Spleen (tissue), 11 donors: ENCODE measurements around the gene ATAD5. TPM values are rescaled to one million over a fixed set of nuclear protein-coding genes. Genes with fewer than 3 reads are reported as not detected.
"Not testable (repeated sequence)": the region's sequence is repeated elsewhere in the genome, so short reads cannot be mapped to it uniquely, and the experiment has no call there.

Experiments
- DNase-seq: peaks from one replicate; pipeline ENCODE4 v3.0.0-alpha.2; 2020
- H3K27ac ChIP-seq, 8 donors: fragments of 200-600 bp; sonication (generic) in 7 of 8; 1 replicate in 4 of 8; 2 replicates in 4 of 8; pipeline versions ENCODE4 v1.5.0 to v1.8.0; 2016 to 2021; ENCODE audit warnings: inconsistent platforms in 4 of 8, mild to moderate bottlenecking in 4 of 8, moderate library complexity in 1 of 8
- H3K27me3 ChIP-seq, 7 donors: fragments of 200-600 bp; sonication (generic) in 6 of 7; replicated peaks in 1 of 7; 1 replicate in 4 of 7; 2 replicates in 3 of 7; pipeline versions ENCODE4 v1.5.0 to v1.8.0; 2016 to 2021; ENCODE audit warnings: inconsistent platforms in 3 of 7, mild to moderate bottlenecking in 1 of 7
- H3K36me3 ChIP-seq, 6 donors: fragments of 200-600 bp; sonication (generic) in 5 of 6; 1 replicate in 4 of 6; 2 replicates in 2 of 6; pipeline versions ENCODE4 v1.5.0 to v1.8.0; 2016 to 2021; ENCODE audit warnings: inconsistent platforms in 2 of 6
- H3K4me1 ChIP-seq, 6 donors: fragments of 200-600 bp; sonication (generic) in 5 of 6; 1 replicate in 3 of 6; 2 replicates in 3 of 6; pipeline versions ENCODE4 v1.5.0 to v1.8.0; 2016 to 2021; ENCODE audit warnings: inconsistent platforms in 3 of 6
- H3K4me3 ChIP-seq, 8 donors: fragments of 200-600 bp; sonication (generic) in 7 of 8; 1 replicate in 4 of 8; 2 replicates in 4 of 8; pipeline versions ENCODE4 v1.5.0 to v1.8.0; 2016 to 2021; ENCODE audit warnings: inconsistent platforms in 4 of 8, mild to moderate bottlenecking in 4 of 8, moderate library complexity in 2 of 8
- H3K9me3 ChIP-seq, 8 donors: fragments of 200-600 bp; sonication (generic) in 7 of 8; 1 replicate in 4 of 8; 2 replicates in 4 of 8; pipeline versions ENCODE4 v1.5.0 to v1.8.0; 2016 to 2021; ENCODE audit warnings: inconsistent platforms in 4 of 8
- POLR2A ChIP-seq, 3 donors: fragments of 450-650 bp; IDR thresholded peaks; one replicate each; pipeline ENCODE4 v1.5.1; 2017; ENCODE audit warnings: antibody characterized with exemption in 3 of 3, mild to moderate bottlenecking in 1 of 3
- POLR2AphosphoS5 ChIP-seq, 3 donors: sonication (generic); formaldehyde crosslinking; IDR thresholded peaks; one replicate each; pipeline ENCODE4 v1.5.1; 2017; ENCODE audit warnings: antibody characterized with exemption in 3 of 3
- WGBS, 5 donors: extraction: QIAGEN DNeasy Blood & Tissue Kit in 3 of 5; methylation state at CpG; one replicate each; pipeline versions ENCODE4 v1.1.5 to v1.1.7; 2013 to 2018; 5-methylcytosine and 5-hydroxymethylcytosine counted together
- intact Hi-C: fragments of 100-400 bp; cut with DNase I; formaldehyde crosslinking; loops from one replicate; pipeline ENCODE4 v1.15.0; 2023; ENCODE audit warnings: low total_unique reads
- polyA plus RNA-seq, 3 donors: library from polyadenylated mRNA; stranded (reverse); fragments of 200-250 nt; gene quantifications; one replicate each; pipeline ENCODE4 v1.2.1, GENCODE V29; 2013
- total RNA-seq, 7 donors: library from RNA; depleted of rRNA in 3 of 7; stranded (reverse); fragments of >200 nt in 3 of 7; fragmentation: NEBNext Ultra II Directional in 4 of 7; extraction: Animal tissue kit (Norgen Biotek cat#: 25700) in 4 of 7; gene quantifications; one replicate each; pipeline versions ENCODE4 v1.1.0 to v1.2.1, GENCODE V29; 2016 to 2021
- TF ChIP-seq, protein P1 (sequence below), 11 experiments: fragments of 200-600 bp in 7 of 11; fragments of 450-650 bp in 4 of 11; sonication (generic) in 4 of 11; IDR thresholded peaks in 8 of 11; conservative IDR thresholded peaks in 3 of 11; 1 replicate in 7 of 11; 2 replicates in 4 of 11; pipeline versions ENCODE4 v1.4.0 to v1.8.0; 2016 to 2021; ENCODE audit warnings: antibody characterized with exemption in 11 of 11, inconsistent platforms in 4 of 11, mild to moderate bottlenecking in 1 of 11
- donor health status: healthy with polysubstance abuse.
- donor health status: DM: no; HTN: no; CAD: no; lungs with moderate emphysema.
- donor health status: DM: no; HTN: no; CAD: no.
- donor health status: Bipolar disorder and iron deficiency.
- donor health status: healthy.
- donor health status: DM: no; HTN: no; CAD: no.
- donor health status: DM: yes; HTN: yes; CAD: no.

The ATAD5 gene
- total and polyA plus RNA-seq, 10 donors: 0.61 to 7.4 (median 4.0) TPM

DNA sequence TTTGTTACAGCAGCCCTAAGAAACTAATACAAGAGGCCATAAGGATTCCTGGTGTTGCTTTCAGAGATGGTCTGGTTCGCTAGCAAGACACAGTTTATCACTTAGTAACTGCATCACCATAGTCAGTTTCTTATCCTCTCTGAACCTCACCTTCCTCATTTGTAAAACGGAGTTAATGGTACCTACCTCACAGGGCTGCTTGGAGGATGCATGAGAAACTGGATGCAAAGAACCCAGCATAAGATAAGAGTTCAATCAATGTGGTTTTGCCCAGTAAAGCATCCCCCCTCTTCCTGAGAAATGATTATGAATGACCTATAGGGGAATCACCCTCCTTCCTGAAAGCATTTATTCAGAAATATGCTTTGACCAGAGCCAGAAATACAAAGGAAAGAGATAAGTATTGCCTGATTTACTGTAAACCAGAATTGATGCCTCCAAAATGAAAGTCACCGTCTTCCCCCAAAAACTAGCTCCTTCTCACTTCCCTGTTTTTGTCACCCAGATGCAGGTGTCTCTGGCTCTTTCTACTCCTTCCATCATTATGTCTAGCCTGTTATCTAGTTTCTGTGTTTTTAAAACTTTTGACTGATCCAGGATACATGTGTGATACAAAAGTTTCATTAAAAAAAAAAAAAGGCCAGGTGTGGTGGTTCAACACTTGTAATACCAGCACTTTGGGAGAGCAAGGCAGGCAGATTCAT is 77.1 kb downstream of the ATAD5 start:
- no peaks in the 10 kb centered on the region for H3K27me3 ChIP-seq
- intact Hi-C loops: loop anchor here (5.0 to 10.0 kb wide), 2 partner anchors 58 to 306 kb away; no protein-coding TSS in a partner anchor
- H3K27ac ChIP-seq: peak overlapping the region in 1 of 8 donors; percentile 11
- TF ChIP-seq POLR2AphosphoS5 (IDR thresholded peaks at IDR 0.05): no peak
- TF ChIP-seq POLR2A (IDR thresholded peaks at IDR 0.05): no peak
- TF ChIP-seq, protein P1, sequence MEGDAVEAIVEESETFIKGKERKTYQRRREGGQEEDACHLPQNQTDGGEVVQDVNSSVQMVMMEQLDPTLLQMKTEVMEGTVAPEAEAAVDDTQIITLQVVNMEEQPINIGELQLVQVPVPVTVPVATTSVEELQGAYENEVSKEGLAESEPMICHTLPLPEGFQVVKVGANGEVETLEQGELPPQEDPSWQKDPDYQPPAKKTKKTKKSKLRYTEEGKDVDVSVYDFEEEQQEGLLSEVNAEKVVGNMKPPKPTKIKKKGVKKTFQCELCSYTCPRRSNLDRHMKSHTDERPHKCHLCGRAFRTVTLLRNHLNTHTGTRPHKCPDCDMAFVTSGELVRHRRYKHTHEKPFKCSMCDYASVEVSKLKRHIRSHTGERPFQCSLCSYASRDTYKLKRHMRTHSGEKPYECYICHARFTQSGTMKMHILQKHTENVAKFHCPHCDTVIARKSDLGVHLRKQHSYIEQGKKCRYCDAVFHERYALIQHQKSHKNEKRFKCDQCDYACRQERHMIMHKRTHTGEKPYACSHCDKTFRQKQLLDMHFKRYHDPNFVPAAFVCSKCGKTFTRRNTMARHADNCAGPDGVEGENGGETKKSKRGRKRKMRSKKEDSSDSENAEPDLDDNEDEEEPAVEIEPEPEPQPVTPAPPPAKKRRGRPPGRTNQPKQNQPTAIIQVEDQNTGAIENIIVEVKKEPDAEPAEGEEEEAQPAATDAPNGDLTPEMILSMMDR (IDR thresholded peaks at IDR 0.05 in 8 of 11, conservative IDR thresholded peaks at IDR 0.05 in 3 of 11): no peak
- H3K9me3 ChIP-seq: no peaks in the 10 kb centered on the region
- DNase-seq: no peak
- H3K4me1 ChIP-seq: peaks cover 15 to 50% (median 29%) of the 10 kb centered on the region in 6 donors
- H3K4me3 ChIP-seq: no peak overlapping the region
- 55 to 73% (median 71%) methylated on average over 3 of the region's 3 CpGs for WGBS, 5 donors
- H3K36me3 ChIP-seq: peaks cover 0 to 8% (median 0%) of the 10 kb centered on the region in 6 donors

DNA sequence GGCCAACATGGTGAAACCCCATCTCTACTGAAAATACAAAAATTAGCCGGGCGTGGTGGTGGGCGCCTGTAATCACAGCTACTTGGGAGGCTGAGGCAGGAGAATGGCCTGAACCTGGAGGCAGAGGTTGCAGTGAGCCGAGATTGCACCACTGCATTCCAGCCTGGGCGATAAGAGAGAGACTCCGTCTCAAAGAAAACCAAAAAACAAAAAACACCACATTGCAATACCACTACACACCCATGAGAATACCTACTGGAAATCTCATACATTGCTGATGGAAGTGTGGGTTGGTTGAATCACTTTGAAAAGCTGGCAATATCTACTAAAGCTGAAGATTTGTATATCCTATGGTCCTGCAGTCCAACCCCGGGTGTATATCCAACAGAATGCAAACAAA is 78.4 kb downstream of the ATAD5 start:
- H3K4me3 ChIP-seq, H3K36me3 ChIP-seq, H3K27me3 ChIP-seq, H3K27ac ChIP-seq, intact Hi-C loops, DNase-seq, H3K9me3 ChIP-seq: not testable (repeated sequence)
- peaks cover 12 to 37% (median 21%) of the 10 kb centered on the region in 6 donors for H3K4me1 ChIP-seq
- WGBS, 5 donors: 94 to 100% (median 98%) methylated on average over 7 of the region's 7 CpGs

DNA sequence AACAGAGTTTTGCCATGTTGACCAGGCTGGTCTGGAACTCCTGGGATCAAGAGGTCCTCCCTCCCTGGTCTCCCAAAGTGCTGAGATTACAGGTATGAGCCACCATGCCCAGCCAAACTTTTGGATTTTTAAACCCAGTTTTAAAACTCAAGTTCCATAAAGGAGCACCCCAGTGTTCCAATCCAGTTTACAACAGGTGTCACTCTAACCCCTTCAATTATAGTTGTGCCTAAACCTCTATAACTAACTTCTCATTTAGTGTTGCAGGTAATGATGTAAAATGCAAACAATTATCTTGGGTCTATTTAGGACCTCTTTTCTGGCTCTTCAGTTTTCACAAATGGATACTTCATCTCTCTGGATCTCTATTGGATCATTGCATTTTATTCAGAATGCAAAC is 82.2 kb downstream of the ATAD5 start:
- DNase-seq: no peak

DNA sequence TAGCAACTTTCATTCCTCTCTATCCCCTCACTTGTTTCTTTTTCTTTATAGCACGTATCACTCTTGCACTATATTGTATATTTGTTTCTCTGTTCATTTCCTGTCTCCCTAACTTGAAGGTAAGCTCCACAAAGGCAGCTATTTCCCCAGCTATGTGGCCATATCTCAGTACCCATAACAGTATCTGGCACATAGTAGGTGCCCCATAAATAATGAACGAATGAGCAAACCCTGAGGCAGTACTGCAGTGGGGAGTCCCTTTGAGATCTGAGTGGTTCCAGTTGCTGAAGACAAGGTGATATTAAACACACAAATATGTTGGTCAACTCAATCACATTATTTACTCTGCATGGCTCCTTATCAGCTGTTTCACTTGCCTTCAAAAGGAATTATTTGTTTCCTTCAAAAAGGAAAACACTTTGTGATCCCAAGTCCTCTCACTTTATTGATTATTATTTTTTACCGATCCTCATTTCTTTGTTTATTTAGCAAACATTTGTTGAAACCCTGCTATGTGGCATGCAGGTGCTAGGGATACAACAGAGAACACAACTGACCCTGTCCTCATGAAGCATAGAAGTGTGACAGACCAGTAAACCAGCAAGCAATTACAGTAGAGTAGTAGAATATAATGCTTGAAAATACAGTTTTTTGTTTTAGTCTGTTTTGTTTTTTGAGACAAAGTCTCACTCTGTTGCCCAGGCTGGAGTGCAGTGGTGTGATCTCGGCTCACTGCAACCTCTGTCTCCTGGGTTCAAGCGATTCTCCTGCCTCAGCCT is 84.3 kb downstream of the ATAD5 start:
- WGBS, 5 donors: 75 to 87% (median 80%) methylated on average over 5 of the region's 5 CpGs
- intact Hi-C loops: no loop called here
- Histone ChIP-seq H3K27ac (no peak overlapping the region), H3K4me3 (no peak overlapping the region), H3K4me1 (peaks cover 0 to 3% (median 2%) of the 10 kb centered on the region in 6 donors), H3K27me3 (peaks cover 0 to 2% (median 0%) of the 10 kb centered on the region in 7 donors), H3K36me3 (no peaks in the 10 kb centered on the region), H3K9me3 (no peaks in the 10 kb centered on the region)
- DNase-seq: no peak
- TF ChIP-seq POLR2A (IDR thresholded peaks at IDR 0.05) (no peak), POLR2AphosphoS5 (IDR thresholded peaks at IDR 0.05) (no peak)
- TF ChIP-seq, protein P1 (IDR thresholded peaks at IDR 0.05 in 8 of 11, conservative IDR thresholded peaks at IDR 0.05 in 3 of 11): no peak

More for the DNA sequence above, 82.2 kb downstream of the ATAD5 start:
- Histone ChIP-seq H3K4me3 (no peak overlapping the region), H3K9me3 (no peaks in the 10 kb centered on the region), H3K4me1 (peaks cover 0 to 5% (median 0%) of the 10 kb centered on the region in 6 donors), H3K36me3 (no peaks in the 10 kb centered on the region), H3K27me3 (no peaks in the 10 kb centered on the region), H3K27ac (no peak overlapping the region)
- intact Hi-C loops: no loop called here
- TF ChIP-seq POLR2A (IDR thresholded peaks at IDR 0.05) (no peak), POLR2AphosphoS5 (IDR thresholded peaks at IDR 0.05) (no peak)
- TF ChIP-seq, protein P1 (IDR thresholded peaks at IDR 0.05 in 8 of 11, conservative IDR thresholded peaks at IDR 0.05 in 3 of 11): peak in 1 of 11 experiments; percentile 4
